H1 (cell line): ENCODE measurements around the gene TNIK. TPM values are rescaled to one million over a fixed set of nuclear protein-coding genes. Genes with fewer than 3 reads are reported as not detected.

Source experiments
- CTCF ChIA-PET: fragments of 300-600 bp; sonication (Branson Sonifier 250); formaldehyde crosslinking; loops from one replicate; lab custom pipeline; 2021; ENCODE audit not compliant: partially characterized antibody; lab: Charles Lee
- POLR2A ChIA-PET: fragments of 300-600 bp; sonication (Branson Sonifier 250); formaldehyde crosslinking; loops from one replicate; lab custom pipeline; 2021; ENCODE audit warnings: inconsistent platforms; ENCODE audit not compliant: partially characterized antibody; lab: Charles Lee
- DNase-seq, 2 experiments: peaks; one replicate each; pipeline versions ENCODE4 v3.0.0 to v3.0.0-alpha.2; 2010 to 2022; ENCODE audit warnings: low spot score in 2 of 2, low read depth in 1 of 2, mixed read lengths in 1 of 2
- FAIRE-seq: peaks from 2 replicates; lab custom pipeline; 2011; peaks lifted over from hg19 to GRCh38; lab: Jason Lieb, UNC
- H2AFZ ChIP-seq: 2 replicates; pipeline ENCODE4 v1.8.1; 2012; ENCODE audit warnings: low read length, inconsistent platforms
- H2AK5ac ChIP-seq: 2 replicates; pipeline ENCODE4 v1.6.1; 2013; ENCODE audit warnings: low read depth, low read length
- H2BK120ac ChIP-seq: replicated peaks from 2 replicates; pipeline ENCODE3; 2013; ENCODE audit warnings: low read depth, low read length, inconsistent platforms
- H2BK12ac ChIP-seq: 2 replicates; pipeline ENCODE4 v1.6.1; 2013; ENCODE audit warnings: low read depth, low read length
- H2BK15ac ChIP-seq: 2 replicates; pipeline ENCODE4 v1.6.1; 2013; ENCODE audit warnings: low read length
- H2BK20ac ChIP-seq: 2 replicates; pipeline ENCODE4 v1.6.1; 2013; ENCODE audit warnings: low read length
- H2BK5ac ChIP-seq: 2 replicates; pipeline ENCODE4 v1.6.1; 2013; ENCODE audit warnings: low read depth, low read length
- H3K14ac ChIP-seq: 2 replicates; pipeline ENCODE4 v1.6.1; 2013; ENCODE audit warnings: inconsistent platforms; ENCODE audit not compliant: insufficient read length
- H3K18ac ChIP-seq: 2 replicates; pipeline ENCODE4 v1.6.1; 2013; ENCODE audit warnings: low read length; ENCODE audit errors: extremely low read depth
- H3K23ac ChIP-seq: 2 replicates; pipeline ENCODE4 v1.6.1; 2013; ENCODE audit warnings: inconsistent platforms; ENCODE audit not compliant: insufficient read length
- H3K23me2 ChIP-seq: 2 replicates; pipeline ENCODE4 v1.6.1; 2013; ENCODE audit warnings: low read depth, low read length
- H3K27ac ChIP-seq: 2 replicates; pipeline ENCODE4 v1.6.1; 2011; ENCODE audit warnings: low read depth, low read length, inconsistent platforms
- H3K27me3 ChIP-seq, 4 experiments: replicated peaks in 1 of 4; 1 replicate in 1 of 4; 2 replicates in 3 of 4; pipeline versions ENCODE4 v1.6.1 to v1.8.1; 2011 to 2013; ENCODE audit warnings: low read length in 3 of 4, mild to moderate bottlenecking in 3 of 4, inconsistent platforms in 2 of 4, mixed read lengths in 2 of 4, moderate library complexity in 1 of 4; ENCODE audit not compliant: control insufficient read depth in 3 of 4, insufficient read depth in 3 of 4; ENCODE audit errors: extremely low read depth in 1 of 4
- H3K36me3 ChIP-seq, 4 experiments: 2 replicates each; pipeline versions ENCODE4 v1.6.1 to v1.8.1; 2011 to 2013; ENCODE audit warnings: mild to moderate bottlenecking in 4 of 4, low read length in 3 of 4, moderate library complexity in 2 of 4, control low read depth in 1 of 4, inconsistent platforms in 1 of 4; ENCODE audit not compliant: insufficient read depth in 4 of 4, control insufficient read depth in 2 of 4
- H3K4ac ChIP-seq: replicated peaks from 2 replicates; pipeline ENCODE3; 2013; ENCODE audit warnings: low read length, low read depth, mixed read lengths, inconsistent platforms; ENCODE audit not compliant: insufficient read length
- H3K4me1 ChIP-seq, 4 experiments: replicated peaks in 1 of 4; 1 replicate in 1 of 4; 2 replicates in 3 of 4; pipeline versions ENCODE4 v1.6.1 to v1.8.1; 2011 to 2013; ENCODE audit warnings: low read length in 3 of 4, inconsistent platforms in 2 of 4, mixed read lengths in 1 of 4; ENCODE audit not compliant: insufficient read depth in 4 of 4, control insufficient read depth in 3 of 4
- H3K4me2 ChIP-seq, 2 experiments: 2 replicates each; pipeline versions ENCODE4 v1.6.1 to v1.8.1; 2011 to 2013; ENCODE audit warnings: low read depth in 2 of 2, low read length in 2 of 2, control low read depth in 1 of 2, inconsistent platforms in 1 of 2, mild to moderate bottlenecking in 1 of 2; ENCODE audit not compliant: insufficient read depth in 1 of 2
- H3K4me3 ChIP-seq, 4 experiments: fragments of 200-600, 300-600 bp in 1 of 4; sonication (generic), shearing (Covaris generic), sonication (Bioruptor Twin) in 1 of 4; 2 replicates each; pipeline versions ENCODE4 v1.5.1 to v1.8.1; 2011 to 2016; ENCODE audit warnings: low read length in 4 of 4, low read depth in 3 of 4, control low read depth in 2 of 4, inconsistent platforms in 2 of 4, mild to moderate bottlenecking in 2 of 4, mixed read lengths in 1 of 4, moderate library complexity in 1 of 4; ENCODE audit not compliant: insufficient read depth in 2 of 4; ENCODE audit errors: extremely low read depth in 1 of 4
- H3K56ac ChIP-seq: replicated peaks from 2 replicates; pipeline ENCODE3; 2013; ENCODE audit warnings: low read depth, mild to moderate bottlenecking, mixed read lengths, low read length, inconsistent platforms; ENCODE audit not compliant: insufficient read length
- H3K79me1 ChIP-seq: 2 replicates; pipeline ENCODE4 v1.6.1; 2013; ENCODE audit warnings: low read depth, low read length, control low read depth
- H3K79me2 ChIP-seq, 2 experiments: 2 replicates each; pipeline versions ENCODE4 v1.6.1 to v1.8.1; 2012 to 2013; ENCODE audit warnings: low read length in 2 of 2, mild to moderate bottlenecking in 2 of 2, inconsistent platforms in 1 of 2; ENCODE audit not compliant: insufficient read depth in 2 of 2, control insufficient read depth in 1 of 2
- H3K9ac ChIP-seq, 4 experiments: replicated peaks in 1 of 4; 1 replicate in 1 of 4; 2 replicates in 3 of 4; pipeline versions ENCODE4 v1.6.1 to v1.8.1; 2011 to 2013; ENCODE audit warnings: low read depth in 3 of 4, low read length in 3 of 4, control low read depth in 2 of 4, mild to moderate bottlenecking in 2 of 4, moderate library complexity in 2 of 4, inconsistent platforms in 1 of 4; ENCODE audit errors: extremely low read depth in 1 of 4
- H3K9me3 ChIP-seq, 2 experiments: 2 replicates each; pipeline versions ENCODE4 v1.6.1 to v1.8.1; 2012 to 2013; ENCODE audit warnings: mild to moderate bottlenecking in 2 of 2, moderate library complexity in 2 of 2, control low read depth in 1 of 2, inconsistent platforms in 1 of 2, low read depth in 1 of 2, low read length in 1 of 2, mixed read lengths in 1 of 2; ENCODE audit not compliant: insufficient read depth in 2 of 2
- H4K20me1 ChIP-seq, 2 experiments: replicated peaks in 1 of 2; 2 replicates each; pipeline versions ENCODE3 to v1.8.1; 2011 to 2013; ENCODE audit warnings: inconsistent platforms in 2 of 2, low read length in 2 of 2, mild to moderate bottlenecking in 1 of 2; ENCODE audit not compliant: insufficient read depth in 2 of 2, control insufficient read depth in 1 of 2
- H4K5ac ChIP-seq: 2 replicates; pipeline ENCODE4 v1.6.1; 2013; ENCODE audit warnings: low read length, low read depth, mixed read lengths, inconsistent platforms; ENCODE audit not compliant: insufficient read length
- H4K8ac ChIP-seq: 2 replicates; pipeline ENCODE4 v1.8.0; 2013; ENCODE audit warnings: mild to moderate bottlenecking, moderate library complexity, low read length, inconsistent platforms; ENCODE audit not compliant: insufficient read depth; ENCODE audit errors: extremely low read depth
- H4K91ac ChIP-seq: replicated peaks from 2 replicates; pipeline ENCODE3; 2013; ENCODE audit warnings: low read length, mixed read lengths, inconsistent platforms; ENCODE audit not compliant: insufficient read length
- ATF2 ChIP-seq: IDR thresholded peaks from 2 replicates; pipeline ENCODE4 v1.6.1; 2012; ENCODE audit warnings: low read length, inconsistent platforms
- BACH1 ChIP-seq: IDR thresholded peaks from 2 replicates; pipeline ENCODE4 v1.6.1; 2012; ENCODE audit warnings: low read length, improper control_type of control experiment
- CEBPB ChIP-seq: IDR thresholded peaks from 2 replicates; pipeline ENCODE4 v1.6.1; 2012; ENCODE audit warnings: low read depth, low read length
- EP300 ChIP-seq, 2 experiments: IDR thresholded peaks; 1 replicate in 1 of 2; 2 replicates in 1 of 2; pipeline ENCODE4 v1.6.1; 2011 to 2012; ENCODE audit warnings: low read depth in 2 of 2, low read length in 2 of 2, mild to moderate bottlenecking in 2 of 2, borderline replicate concordance in 1 of 2, inconsistent platforms in 1 of 2, moderate library complexity in 1 of 2
- GTF2F1 ChIP-seq: IDR thresholded peaks from 2 replicates; pipeline ENCODE4 v1.6.1; 2012; ENCODE audit warnings: low read depth, low read length, improper control_type of control experiment, borderline replicate concordance
- JUN ChIP-seq: IDR thresholded peaks from 2 replicates; pipeline ENCODE4 v1.6.1; 2011; ENCODE audit warnings: low read depth, mild to moderate bottlenecking, improper control_type of control experiment, low read length
- KDM5A ChIP-seq: fragments of 200-600 bp; IDR thresholded peaks from 2 replicates; pipeline ENCODE4 v1.7.1; 2012; ENCODE audit warnings: mild to moderate bottlenecking, low read length, inconsistent platforms, mixed read lengths
- POLR2A ChIP-seq, 2 experiments: IDR thresholded peaks; 1 replicate in 1 of 2; 2 replicates in 1 of 2; pipeline ENCODE4 v1.6.1; 2011; ENCODE audit warnings: low read depth in 2 of 2, low read length in 2 of 2, mild to moderate bottlenecking in 2 of 2; ENCODE audit errors: control extremely low read depth in 1 of 2
- SRF ChIP-seq: IDR thresholded peaks from 2 replicates; pipeline ENCODE4 v1.6.1; 2011; ENCODE audit warnings: mild to moderate bottlenecking, low read depth, low read length, moderate library complexity
- SUZ12 ChIP-seq: fragments of 200-600 bp; sonication (generic); IDR thresholded peaks from 2 replicates; pipeline ENCODE4 v1.6.1; 2012; ENCODE audit warnings: mild to moderate bottlenecking, inconsistent platforms, low read length, moderate library complexity, mixed read lengths
- USF2 ChIP-seq: IDR thresholded peaks from 2 replicates; pipeline ENCODE4 v1.6.1; 2011; ENCODE audit warnings: low read length, improper control_type of control experiment
- WGBS, 2 experiments: shearing (Covaris generic) in 1 of 2; methylation state at CpG; one replicate each; pipeline versions ENCODE4 v1.1.6 to v1.1.7; 2013 to 2015; ENCODE audit warnings: low lambda C conversion rate in 2 of 2, mixed read lengths in 2 of 2, inconsistent platforms in 1 of 2, low coverage in 1 of 2, missing lambda C conversion rate in 1 of 2; ENCODE audit not compliant: insufficient replicate concordance in 2 of 2, insufficient coverage in 1 of 2, insufficient read length in 1 of 2; ENCODE audit errors: extremely low coverage in 1 of 2, missing lambda C conversion rate in 1 of 2; 5-methylcytosine and 5-hydroxymethylcytosine counted together
- polyA plus RNA-seq, 7 experiments: library from polyadenylated mRNA; depleted of rRNA in 3 of 7; stranded (reverse) in 5 of 7; unstranded in 2 of 7; fragments of >200 nt in 5 of 7; fragments of 200-250 nt in 2 of 7; gene quantifications; 1 replicate in 5 of 7; 2 replicates in 1 of 7; 4 replicates in 1 of 7; pipeline versions ENCODE4 v1.2.1 to v1.2.3, GENCODE V29; 2011 to 2013; ENCODE audit warnings: missing spikeins in 2 of 7, mixed read lengths in 2 of 7
- total RNA-seq: library from RNA; stranded (reverse); fragmentation: NEBNext Ultra II Directional; extraction: Animal tissue kit (Norgen Biotek cat#: 25700); gene quantifications from 2 replicates; pipeline ENCODE4 v1.2.1, GENCODE V29; 2021

Gene TNIK
- total and polyA plus RNA-seq, 2 of the 8 experiments (the other 6 are each of a cell fraction or from before 2014, with no cell fraction given) = 7.4 to 42.0 TPM

GRCh38 chr3:171503817-171504216 lies 43.6 kb upstream of the TNIK start:
- Histone ChIP-seq H4K91ac (no peak overlapping the region), H3K9me3 (no peaks in the 10 kb centered on the region), H3K4me3 (no peak overlapping the region), H3K18ac (no peak overlapping the region), H2BK20ac (no peak overlapping the region), H2BK120ac (no peak overlapping the region), H3K27ac (no peak overlapping the region), H2AFZ (0 out of 2 replicates have a peak overlapping the region, but pooled peaks have one; percentile 20), H3K79me1 (no peaks in the 10 kb centered on the region), H3K56ac (no peak overlapping the region), H3K36me3 (no peaks in the 10 kb centered on the region), H3K79me2 (no peaks in the 10 kb centered on the region), H4K8ac (no peak overlapping the region), H2AK5ac (no peak overlapping the region), H2BK12ac (no peak overlapping the region), H3K23ac (no peak overlapping the region), H3K4ac (no peak overlapping the region), H2BK5ac (no peak overlapping the region), H3K27me3 (no peaks in the 10 kb centered on the region), H3K9ac (no peak overlapping the region), H4K20me1 (no peaks in the 10 kb centered on the region), H4K5ac (no peak overlapping the region), H3K14ac (no peak overlapping the region), H3K23me2 (no peaks in the 10 kb centered on the region), H3K4me1 (no peaks in the 10 kb centered on the region), H2BK15ac (no peak overlapping the region), H3K4me2 (no peak overlapping the region)
- no peak for DNase-seq
- POLR2A ChIA-PET = no interaction called here
- CTCF ChIA-PET = no interaction called here
- WGBS, 2 experiments = 71% methylated on average over 1 of the region's 1 CpG; no CpG with 5 or more reads in 1 of the 2 experiments
- TF ChIP-seq EP300 (IDR thresholded peaks at IDR 0.05; ENCODE audit: borderline replicate concordance in 1 of 2, low read depth in 2 of 2, low read length in 2 of 2) = no peak
- no peak for TF ChIP-seq BACH1
- TF ChIP-seq SRF = no peak
- no peak for TF ChIP-seq CEBPB
- TF ChIP-seq ATF2 = no peak
- TF ChIP-seq USF2 = no peak
- no peak for TF ChIP-seq GTF2F1
- no peak for TF ChIP-seq POLR2A (IDR thresholded peaks at IDR 0.05; ENCODE audit: control extremely low read depth in 1 of 2, low read depth in 2 of 2, low read length in 2 of 2)
- TF ChIP-seq JUN = no peak
- no peak for TF ChIP-seq KDM5A
- TF ChIP-seq SUZ12 = no peak
- no peak for FAIRE-seq
